Measurements from ENCODE around the gene MGAT3.
"Not testable (repeated sequence)": the region's sequence is repeated elsewhere in the genome, so short reads cannot be mapped to it uniquely, and the experiment has no call there.

The MGAT3 gene

DNA sequence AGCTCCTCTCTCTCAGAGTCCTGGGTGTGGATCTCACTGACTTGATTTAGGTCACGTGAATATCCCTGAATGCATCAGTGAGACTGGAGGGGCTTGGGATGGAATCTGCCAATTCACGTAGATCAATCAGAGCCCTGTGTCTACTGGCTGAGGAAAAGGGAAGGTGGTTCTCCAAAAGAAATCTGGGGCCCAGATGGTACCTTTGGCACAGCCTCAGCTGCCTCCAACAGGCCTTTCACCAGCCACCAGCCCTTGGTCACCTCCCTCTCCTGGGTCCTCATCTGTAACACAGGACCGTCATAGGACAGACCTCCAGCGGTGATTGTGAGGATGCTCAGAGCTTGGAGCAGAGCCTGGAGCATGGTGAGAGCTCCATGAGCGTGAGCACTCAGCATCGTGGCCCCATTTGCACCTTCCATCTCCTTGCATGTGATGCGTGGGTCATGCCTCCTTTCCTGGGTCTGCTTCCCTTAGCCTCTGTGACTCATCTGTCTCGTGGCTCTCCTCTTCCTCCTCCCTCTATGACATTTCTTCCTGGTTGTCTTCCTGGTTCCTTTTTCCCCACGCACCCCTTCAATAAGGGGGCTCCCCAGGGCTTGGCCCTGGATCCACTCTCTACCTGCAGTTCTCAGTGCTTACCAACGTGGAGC is 37.8 kb downstream of the MGAT3 start:
- DNase-seq: no peak

DNA sequence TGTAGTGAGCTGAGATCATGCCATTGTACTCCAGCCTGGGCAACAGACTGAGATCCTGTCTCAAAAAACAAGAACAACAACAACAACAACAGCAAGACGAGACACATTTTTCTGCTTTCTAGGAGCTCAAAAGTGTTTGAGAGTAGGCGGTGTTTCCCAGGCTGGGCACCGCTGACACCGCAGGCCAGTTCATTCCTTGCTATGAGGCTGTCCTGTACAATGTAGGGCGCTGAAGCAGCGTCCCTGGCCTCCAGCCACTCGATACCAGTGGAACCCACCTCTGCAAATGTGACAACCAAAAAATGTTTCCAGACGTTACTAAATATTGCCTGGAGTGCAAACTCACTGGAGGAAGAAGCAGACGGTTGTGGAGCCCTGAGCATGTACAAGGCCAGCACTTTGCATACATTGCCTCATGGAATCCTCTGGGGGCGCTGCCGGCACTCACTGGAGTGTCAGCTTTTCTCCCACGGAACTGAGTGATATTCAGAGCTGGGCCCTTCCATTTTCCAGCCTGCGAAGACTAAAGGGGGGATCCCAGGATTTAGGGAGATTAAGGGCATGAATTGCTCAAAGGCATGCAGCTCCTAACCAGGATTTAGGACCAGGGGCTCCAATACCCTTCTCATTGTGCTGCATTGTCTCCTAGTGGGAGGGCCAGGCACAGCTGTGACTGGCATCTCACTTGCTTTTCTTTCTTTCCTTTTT is 39.5 kb downstream of the MGAT3 start:
- DNase-seq: peak; percentile 35

DNA sequence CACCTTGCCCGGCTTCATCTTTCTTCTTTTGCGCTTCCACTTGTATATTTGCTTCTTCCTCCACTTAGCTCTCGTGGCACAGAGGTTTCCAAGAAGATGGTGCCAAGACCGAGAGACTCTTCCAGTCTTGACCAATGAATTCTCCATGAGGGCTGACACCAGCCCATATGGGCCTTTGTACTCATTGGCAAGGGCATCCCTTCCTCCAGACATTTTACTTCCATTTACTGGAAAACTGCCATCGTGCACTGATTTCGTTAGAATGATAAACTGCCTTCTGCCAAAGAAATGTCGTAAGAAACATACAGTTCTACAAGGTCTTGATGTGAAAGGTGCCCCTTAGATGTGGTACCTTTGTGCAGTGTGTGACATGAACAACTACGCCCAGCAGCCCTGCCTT is 40.6 kb downstream of the MGAT3 start:
- no peak for DNase-seq

DNA sequence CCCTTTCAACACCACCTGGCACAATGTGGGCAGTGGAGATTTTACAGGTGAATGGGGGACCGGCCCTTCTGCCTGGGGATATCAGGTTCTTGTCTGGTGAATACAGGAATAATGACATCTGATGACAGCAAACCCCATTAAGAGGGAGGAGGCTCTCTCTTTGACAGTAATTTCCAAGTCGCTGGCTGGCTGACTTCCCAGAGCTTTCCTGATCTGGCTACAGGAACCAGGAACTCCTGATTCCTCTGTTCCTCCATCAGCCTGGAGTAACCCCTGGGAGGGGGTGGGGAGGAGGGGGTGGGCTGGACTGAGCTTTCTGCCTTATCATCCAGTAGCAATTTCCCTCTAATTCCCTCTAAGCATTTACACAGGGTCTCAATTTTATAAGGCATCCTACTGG is 41.6 kb downstream of the MGAT3 start:
- DNase-seq: no peak

DNA sequence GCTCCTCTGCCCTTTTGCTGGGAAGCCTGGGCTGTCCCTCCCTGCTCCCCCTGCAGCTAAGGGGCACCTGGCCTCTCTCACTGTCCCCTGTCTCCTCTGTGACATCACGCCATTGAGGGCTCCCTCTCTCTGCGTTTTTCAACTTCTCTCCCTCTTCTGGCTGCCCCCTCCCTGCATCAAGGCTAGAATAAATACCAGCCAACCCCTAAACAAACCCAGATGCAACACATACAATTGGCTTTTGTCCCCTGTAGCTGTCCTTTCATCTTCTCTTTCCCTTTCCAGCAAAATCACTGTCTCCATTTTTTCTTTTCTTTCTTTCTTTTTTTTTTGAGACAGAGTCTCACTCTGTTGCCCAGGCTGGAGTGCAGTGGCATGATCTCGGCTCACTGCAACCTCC is 42.0 kb downstream of the MGAT3 start:
- DNase-seq: no peak

DNA sequence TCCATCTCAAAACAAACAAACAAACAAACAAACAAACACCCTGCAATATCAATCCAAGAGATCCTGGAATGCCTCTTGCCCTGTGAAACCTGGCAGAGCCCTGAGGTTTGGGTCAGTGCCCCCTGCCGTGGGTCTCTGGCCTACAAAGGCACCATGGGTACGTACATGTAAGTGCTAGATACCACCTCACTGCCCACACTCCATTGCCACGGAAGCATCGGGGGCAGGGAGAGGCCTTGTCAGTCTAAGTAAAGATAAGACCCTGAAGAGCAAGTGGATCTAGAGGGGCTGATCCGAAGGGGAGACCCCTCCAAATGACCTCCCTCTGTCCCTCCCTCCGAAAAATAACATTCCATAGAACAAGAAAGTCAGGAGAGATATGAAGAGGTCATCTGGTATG is 43.3 kb downstream of the MGAT3 start:
- no peak for DNase-seq

DNA sequence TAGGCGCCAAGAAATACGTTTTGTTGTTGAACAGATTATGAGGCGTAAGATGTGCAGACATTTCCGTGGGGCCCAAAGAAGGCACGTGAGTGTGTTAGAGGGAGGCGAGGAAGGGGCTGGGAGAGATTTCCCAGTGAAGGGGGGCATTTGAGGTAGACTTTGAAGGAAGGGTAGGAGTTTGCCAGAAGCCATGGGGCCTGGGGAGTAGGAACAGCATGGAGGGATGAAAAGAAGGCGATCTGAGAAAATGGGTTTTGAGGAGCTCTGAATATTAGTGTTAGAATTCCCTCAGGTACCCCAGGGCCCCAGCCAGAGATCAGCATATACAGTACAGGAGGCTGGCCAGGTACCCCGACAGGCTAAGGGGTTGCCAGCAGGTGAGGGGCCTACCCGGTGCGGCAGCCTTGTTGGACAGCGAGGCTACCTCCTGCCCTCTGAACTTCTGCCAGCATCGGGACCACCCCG is 44.9 kb downstream of the MGAT3 start:
- DNase-seq: no peak

DNA sequence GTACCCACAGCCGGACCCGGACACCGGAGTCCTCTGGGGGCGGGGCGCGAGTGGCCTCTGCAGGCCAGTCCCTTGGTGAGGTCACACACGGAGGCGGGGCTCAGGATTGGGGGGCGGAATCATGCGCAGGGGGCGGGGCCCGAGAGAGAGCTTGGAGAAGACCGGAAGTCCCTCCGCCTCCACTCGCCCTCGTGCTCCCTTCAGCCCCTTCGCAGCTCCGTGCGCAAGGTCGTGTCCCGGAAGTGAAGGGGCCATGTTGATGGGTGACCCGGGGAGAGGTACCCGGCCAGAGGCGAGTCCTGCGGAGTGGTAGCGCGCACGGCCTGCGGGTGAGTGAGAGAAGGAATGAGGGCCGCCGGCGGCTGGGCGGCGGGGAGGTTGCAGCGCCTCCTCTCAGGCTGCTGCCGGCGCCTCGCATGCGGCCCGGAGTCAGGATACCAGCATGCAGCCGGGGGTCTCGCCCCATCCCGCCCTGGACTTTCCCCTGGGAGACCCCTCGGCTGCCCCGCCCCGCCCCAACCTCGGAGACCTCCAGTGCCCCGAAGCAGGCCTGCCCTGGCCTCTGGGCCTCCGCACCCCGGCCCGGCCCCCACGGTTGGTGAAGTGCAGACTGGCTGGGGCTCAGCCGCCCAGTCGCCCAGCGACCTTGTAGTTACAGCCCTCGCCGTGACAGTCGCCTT is 45.4 kb downstream of the MGAT3 start, which contains the start of gene MIEF1:
Gene MIEF1, plus strand, starts transcription at position 182 of the 680 bp plus-strand sequence. CDS start 9,005 bp downstream, outside the sequence.
- DNase-seq: peak; percentile 77

DNA sequence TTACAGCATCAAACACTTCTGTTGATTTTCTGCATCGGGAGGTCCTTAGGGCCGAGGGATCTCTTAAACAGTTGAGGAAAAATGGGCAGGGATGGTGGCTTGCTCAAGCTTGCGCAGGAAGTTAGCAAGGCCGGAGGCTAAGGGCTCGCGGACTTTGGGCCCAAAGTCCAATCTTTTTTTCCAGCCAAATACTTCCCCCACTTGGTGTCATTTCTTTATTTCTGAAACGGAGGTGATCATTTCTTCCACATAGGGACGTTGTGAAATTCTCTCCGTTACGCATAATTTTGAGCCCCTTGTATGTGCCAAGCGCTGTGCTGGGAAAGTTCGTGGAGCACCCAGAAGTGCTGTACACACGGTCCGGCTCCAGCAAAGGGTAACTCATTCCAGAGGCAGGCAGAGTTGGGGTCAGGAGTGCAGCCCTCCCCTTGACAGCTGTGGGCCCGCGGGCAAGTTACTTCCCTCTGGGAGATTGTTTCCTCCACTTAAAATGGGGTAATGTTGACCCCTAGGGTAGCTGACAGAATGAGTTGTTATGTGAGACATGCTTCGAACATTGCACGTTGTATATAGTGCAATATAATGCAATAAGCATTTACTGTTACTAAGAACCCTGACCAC is 46.1 kb downstream of the MGAT3 start:
- DNase-seq: no peak

DNA sequence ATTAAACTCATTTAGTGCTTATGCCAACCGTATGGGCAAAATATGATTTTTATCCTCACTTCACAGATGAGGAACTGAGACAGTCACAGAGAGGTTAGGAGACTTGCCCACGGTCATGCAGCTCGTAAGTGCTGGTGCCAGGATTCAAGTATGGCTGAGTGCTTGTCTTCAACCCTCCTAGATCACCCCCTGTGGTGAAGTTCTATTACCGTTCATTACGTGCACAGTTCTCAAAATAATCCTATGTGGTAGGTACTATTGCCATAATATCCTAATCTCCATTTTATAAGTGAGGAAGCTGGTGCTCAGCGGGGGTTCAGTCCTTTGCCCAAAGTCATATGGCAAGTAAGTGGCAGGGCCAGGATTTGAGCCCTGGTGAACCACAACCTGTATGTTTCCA is 46.8 kb downstream of the MGAT3 start:
- no peak for DNase-seq

DNA sequence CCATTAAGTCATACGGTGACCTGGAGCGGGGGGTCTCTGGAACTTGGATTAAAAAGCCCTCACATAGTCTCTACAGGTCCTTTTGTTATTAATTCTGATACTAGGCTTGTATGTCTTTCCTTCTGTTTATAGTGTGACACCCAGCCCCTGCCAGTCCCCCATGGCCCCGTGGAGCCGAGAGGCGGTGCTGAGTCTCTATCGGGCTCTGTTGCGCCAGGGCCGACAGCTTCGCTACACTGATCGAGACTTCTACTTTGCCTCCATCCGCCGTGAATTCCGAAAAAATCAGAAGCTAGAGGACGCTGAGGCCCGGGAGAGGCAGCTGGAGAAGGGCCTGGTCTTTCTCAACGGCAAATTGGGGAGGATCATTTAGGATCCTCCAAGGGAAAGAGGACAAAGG is 47.3 kb downstream of the MGAT3 start:
- DNase-seq: no peak

DNA sequence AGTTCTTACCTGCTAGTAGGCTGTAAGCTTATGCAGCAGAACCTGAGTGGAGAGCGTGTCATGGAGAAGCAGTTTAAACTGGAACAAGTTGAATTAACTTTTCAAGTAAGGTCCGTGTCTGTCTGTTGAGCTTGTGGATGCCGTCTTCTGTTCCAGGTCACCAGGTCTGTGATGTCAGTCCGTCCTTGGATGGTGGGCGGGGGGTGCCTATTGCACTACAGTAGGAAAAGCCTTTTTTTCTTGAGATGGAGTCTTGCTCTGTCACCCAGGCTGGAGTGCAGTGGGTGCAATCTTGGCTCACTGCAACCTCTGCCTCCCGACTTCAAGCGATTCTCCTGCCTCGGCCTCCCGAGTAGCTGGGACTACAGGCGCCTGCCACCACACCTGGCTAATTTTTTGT is 50.2 kb downstream of the MGAT3 start:
- not testable (repeated sequence) for DNase-seq

DNA sequence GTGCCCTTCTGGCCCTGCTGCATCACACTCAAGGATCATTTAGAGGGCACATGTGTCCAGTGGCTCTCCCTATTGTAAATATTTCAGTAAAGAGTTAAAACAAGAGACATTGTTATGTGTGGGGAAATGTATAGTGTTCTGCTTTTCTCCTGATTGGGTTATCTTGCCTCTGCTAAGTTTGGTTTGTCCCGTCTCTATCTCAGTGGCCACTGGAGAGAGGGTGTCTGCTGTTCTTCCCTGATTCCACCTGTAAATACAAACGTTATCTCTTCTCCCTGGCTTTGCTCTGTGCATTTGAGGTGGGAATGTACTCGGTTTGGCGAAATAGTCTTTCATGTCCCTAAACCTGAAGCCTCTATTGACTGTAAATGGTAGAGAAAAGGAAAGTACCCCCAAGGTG is 51.6 kb downstream of the MGAT3 start:
- no peak for DNase-seq

DNA sequence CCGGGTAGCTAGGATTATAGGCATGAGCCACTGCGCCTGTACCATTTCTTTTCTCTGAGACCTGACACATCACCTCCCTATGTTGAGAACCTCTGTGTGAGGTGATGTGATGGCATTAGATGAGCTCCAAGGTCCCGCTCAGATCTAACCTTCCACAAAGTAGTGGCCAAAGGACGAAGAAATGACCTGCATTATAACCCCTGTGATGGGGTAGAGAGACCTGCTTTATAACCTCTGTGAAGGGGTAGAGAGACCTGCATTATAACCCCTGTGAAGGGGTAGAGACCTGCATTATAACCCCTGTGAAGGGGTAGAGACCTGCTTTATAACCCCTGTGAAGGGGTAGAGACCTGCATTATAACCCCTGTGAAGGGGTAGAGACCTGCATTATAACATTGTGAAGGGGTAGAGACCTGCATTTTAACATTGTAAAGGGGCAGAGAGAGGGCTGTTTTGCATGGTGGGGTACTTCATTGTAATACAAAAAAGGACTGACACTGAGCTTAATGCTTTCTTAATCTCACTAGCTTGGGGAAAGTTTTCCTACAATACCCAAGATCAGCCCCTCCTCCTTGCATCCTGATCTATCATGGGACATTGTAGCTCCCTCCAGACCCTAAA is 53.8 kb downstream of the MGAT3 start:
- no peak for DNase-seq

DNA sequence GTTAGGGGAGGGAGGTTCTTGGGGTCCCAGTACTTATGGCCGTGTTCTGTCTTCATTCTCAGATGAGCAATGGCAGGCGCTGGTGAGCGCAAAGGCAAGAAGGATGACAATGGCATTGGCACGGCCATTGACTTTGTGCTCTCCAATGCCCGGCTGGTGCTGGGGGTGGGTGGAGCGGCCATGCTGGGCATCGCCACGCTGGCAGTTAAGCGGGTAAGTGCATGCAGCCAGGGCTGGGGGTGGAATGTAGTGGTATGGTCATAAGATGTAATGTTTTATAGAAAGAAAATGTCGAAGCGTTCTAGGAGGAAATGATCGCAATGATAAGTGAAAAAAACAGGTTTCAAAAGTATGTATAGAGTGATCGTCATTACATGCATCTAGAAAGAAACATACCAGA is 54.4 kb downstream of the MGAT3 start:
- DNase-seq: no peak

DNA sequence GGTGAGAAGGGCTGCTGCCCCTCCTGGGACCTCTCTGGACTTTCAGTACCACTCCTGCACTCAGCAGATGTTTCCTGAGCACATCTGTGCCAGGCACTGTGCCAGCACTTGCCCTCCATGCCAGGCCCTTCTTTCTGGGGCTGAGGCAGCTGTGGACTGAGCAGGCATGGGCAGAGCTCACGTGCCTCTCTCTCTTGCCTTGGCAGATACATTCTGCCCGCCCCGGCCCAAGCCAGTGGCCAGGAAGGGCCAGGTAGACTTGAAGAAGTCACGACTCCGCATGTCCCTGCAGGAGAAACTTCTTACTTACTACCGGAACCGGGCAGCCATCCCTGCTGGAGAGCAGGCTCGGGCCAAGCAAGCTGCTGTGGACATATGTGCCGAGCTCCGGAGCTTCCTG is 55.2 kb downstream of the MGAT3 start:
- no peak for DNase-seq

DNA sequence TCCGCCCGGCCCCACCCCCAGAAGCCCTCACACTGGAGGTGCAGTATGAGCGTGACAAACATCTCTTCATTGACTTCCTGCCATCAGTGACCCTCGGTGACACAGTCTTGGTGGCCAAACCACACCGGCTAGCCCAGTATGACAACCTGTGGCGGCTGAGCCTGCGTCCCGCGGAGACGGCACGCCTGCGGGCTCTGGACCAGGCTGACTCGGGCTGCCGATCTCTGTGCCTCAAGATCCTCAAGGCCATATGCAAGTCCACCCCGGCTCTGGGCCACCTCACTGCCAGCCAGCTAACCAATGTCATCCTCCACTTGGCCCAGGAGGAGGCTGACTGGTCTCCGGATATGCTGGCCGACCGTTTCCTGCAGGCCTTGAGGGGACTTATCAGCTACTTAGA is 57.0 kb downstream of the MGAT3 start:
- DNase-seq: no peak

DNA sequence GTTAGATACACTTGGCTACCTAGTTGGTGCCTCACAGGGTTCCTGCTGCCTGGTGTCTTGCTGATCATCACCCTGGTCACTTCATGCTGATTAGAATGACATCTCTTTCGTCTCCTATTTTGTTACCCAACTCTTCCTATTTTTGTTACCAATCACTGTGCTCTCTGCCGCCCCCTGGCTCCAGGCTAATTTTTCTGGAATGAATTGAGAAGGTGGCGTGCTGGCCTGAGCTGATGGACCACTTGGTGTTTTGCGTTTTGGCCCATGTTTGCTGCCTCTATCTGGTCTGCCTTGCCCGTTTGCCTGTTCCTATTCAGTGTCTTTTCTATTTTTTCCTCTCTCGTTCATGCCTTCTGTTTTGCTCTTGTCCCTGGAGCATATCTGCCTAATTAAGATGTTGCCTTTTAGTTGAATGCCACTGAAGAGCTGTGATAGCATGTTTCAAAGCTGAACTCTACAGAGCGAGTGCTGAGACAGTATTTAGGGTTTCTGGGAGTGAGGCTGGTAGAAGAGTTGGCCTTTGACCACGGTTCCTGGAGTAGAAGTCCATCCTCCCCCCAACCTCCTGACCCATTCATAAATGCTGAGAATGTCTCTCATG is 57.7 kb downstream of the MGAT3 start:
- DNase-seq: no peak

DNA sequence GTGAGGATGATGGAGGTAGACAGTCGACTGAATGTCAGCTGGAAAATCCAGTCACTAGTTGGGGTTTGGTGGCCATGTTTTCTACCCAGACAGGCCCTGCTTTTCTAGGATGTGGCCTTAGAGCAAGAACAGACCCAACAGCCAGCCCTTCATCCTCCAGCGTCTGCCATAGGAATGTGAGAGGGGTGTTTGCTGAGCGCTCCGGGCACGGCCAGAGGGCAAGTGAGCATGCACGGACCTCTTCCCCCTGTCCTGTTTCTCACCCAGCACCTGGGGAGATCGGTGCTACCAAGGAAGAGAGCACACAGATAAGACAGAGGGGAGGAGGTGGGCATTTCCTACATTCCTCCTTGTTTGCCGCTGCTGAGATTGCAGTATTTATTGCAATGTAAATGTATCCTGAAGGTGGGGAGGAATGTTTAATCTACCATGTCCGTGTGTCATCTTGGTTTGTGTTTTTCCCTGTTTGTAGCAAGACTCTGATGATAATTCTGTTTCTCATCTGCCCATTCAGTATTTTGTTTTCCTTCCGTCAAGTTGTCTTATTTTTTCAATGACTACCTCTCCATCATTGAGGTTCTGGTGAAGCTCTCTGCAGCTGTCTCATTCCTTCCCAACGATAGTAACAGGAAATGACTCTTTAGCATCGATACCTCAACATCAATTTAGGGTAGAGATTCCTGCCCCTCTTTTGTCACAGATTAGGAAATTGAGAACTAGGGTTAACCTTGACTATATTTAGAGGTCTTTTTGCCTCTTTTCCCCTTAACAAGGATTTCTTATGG is 58.6 kb downstream of the MGAT3 start:
- no peak for DNase-seq

DNA sequence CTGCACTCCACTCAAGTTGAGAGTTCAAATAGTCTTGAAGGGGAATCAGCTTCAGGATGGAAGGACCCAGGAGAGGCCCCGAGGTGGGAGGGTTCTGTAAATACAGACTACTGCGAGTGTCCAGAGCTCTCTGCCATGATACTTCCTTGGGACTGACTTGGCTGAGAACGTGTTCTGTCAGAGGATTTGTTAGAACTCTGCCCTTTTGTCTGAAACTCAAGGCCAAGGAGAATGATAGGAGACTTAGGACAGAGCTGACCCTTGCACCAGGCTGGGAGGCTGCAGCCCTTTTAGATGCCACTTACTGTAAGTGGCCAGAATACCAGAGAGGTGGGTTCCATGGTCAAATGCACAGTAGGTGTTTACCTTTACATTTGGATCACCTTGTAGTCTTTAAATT is 60.7 kb downstream of the MGAT3 start:
- no peak for DNase-seq

DNA sequence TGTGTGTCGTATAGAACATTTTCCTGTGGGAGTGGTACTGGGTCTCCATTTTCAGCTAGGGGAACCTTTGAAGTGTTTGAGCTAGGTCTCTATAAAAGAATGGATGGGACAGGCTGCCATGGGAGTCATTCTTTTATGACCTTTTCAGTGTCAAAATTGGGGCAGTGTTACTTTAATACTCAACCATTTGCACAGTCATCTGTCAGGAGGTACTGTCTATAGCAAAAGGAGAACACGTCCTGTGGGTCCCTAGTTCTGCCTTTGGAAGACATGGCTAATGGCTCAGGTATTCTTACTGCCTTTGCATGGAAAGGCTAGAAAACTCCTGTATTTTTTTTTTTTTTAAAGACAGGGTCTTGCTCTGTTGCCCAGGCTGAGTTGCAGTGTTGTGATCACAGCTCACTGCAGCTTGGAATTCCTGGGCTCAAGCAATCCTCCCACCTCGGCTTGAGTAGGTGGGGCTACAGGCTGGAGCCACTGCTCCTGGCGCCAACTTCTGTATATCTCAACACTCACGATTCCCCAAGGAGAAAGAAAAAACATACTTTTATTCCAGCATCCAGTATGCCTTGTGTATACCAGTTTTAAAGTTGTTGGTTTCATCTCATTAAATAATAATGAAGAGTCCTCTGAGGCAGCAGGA is 61.5 kb downstream of the MGAT3 start:
- DNase-seq: no peak

Data from effector CD4-positive, alpha-beta T cell (primary cell).